ENCODE measurements around the gene CAMK2N1.

GRCh38 chr1:20492751-20493150, 6.7 kb upstream of the CAMK2N1 start:
- TF ChIP-seq CTCF (optimal IDR thresholded peaks at IDR 0.05 in 1 of 3, IDR thresholded peaks at IDR 0.05 in 1 of 3, conservative IDR thresholded peaks at IDR 0.05 in 1 of 3; ENCODE audit: extremely low read depth in 1 of 3, insufficient read depth in 2 of 3, low read length in 3 of 3) = no peak
- no peak for TF ChIP-seq EZH2 (IDR thresholded peaks at IDR 0.05; ENCODE audit: low read length)
